Measurements from ENCODE around the gene USP34. TPM values are rescaled to one million over a fixed set of nuclear protein-coding genes. Genes with fewer than 3 reads are reported as not detected.
"Not testable (repeated sequence)": the region's sequence is repeated elsewhere in the genome, so short reads cannot be mapped to it uniquely, and the experiment has no call there.

Gene USP34
- total and polyA plus RNA-seq, 2 of the 8 experiments (the other 6 are each of a cell fraction or from before 2014, with no cell fraction given) = 56.7 to 91.7 TPM

DNA sequence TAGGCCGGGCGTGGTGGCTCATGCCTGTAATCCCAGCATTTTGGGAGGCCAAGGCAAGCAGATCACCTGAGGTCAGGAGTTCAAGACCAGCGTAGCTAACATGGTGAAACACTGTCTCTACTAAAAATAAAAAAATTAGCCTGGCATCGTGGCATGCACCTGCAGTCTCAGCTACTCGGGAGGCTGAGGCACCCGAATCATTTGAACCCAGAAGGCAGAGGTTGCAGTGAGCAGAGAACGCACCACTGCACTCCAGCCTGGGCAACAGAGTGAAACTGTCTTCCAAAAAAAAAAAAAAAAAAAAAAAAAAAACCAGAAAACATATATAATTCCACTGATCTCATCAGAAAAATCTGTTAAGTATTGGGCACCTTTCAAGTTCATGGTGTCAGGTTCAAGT lies 23.9 kb downstream of the USP34 start:
- not testable (repeated sequence) for H3K27ac ChIP-seq (ENCODE audit: low read depth, low read length); H2BK20ac ChIP-seq (ENCODE audit: low read length); H2BK5ac ChIP-seq (ENCODE audit: low read depth, low read length); H3K56ac ChIP-seq (replicated peaks; ENCODE audit: insufficient read length, low read depth, low read length); H3K4me2 ChIP-seq (ENCODE audit: insufficient read depth in 1 of 2, low read depth in 2 of 2, low read length in 2 of 2); FAIRE-seq; H2AFZ ChIP-seq (ENCODE audit: low read length); H3K79me1 ChIP-seq (ENCODE audit: low read depth, low read length); H3K4me3 ChIP-seq (ENCODE audit: extremely low read depth in 1 of 4, insufficient read depth in 2 of 4, low read depth in 3 of 4, low read length in 4 of 4); H2BK120ac ChIP-seq (replicated peaks; ENCODE audit: low read depth, low read length); H3K4me1 ChIP-seq (replicated peaks in 1 of 4; ENCODE audit: control insufficient read depth in 3 of 4, insufficient read depth in 4 of 4, low read length in 3 of 4); H2AK5ac ChIP-seq (ENCODE audit: low read depth, low read length); H3K27me3 ChIP-seq (replicated peaks in 1 of 4; ENCODE audit: control insufficient read depth in 3 of 4, extremely low read depth in 1 of 4, insufficient read depth in 3 of 4, low read length in 3 of 4); H4K91ac ChIP-seq (replicated peaks; ENCODE audit: insufficient read length, low read length); H2BK12ac ChIP-seq (ENCODE audit: low read depth, low read length); H3K9ac ChIP-seq (replicated peaks in 1 of 4; ENCODE audit: extremely low read depth in 1 of 4, low read depth in 3 of 4, low read length in 3 of 4); H3K18ac ChIP-seq (ENCODE audit: extremely low read depth, low read length); H3K23ac ChIP-seq (ENCODE audit: insufficient read length); DNase-seq (ENCODE audit: low read depth in 1 of 2, low spot score in 2 of 2); H3K9me3 ChIP-seq (ENCODE audit: insufficient read depth in 2 of 2, low read depth in 1 of 2, low read length in 1 of 2); H2BK15ac ChIP-seq (ENCODE audit: low read length); H4K8ac ChIP-seq (ENCODE audit: extremely low read depth, insufficient read depth, low read length); H3K23me2 ChIP-seq (ENCODE audit: low read depth, low read length); H4K5ac ChIP-seq (ENCODE audit: insufficient read length, low read depth, low read length); H3K4ac ChIP-seq (replicated peaks; ENCODE audit: insufficient read length, low read depth, low read length); H3K14ac ChIP-seq (ENCODE audit: insufficient read length); H3K36me3 ChIP-seq (ENCODE audit: control insufficient read depth in 2 of 4, insufficient read depth in 4 of 4, low read length in 3 of 4)
- Histone ChIP-seq H4K20me1 (replicated peaks in 1 of 2; ENCODE audit: control insufficient read depth in 1 of 2, insufficient read depth in 2 of 2, low read length in 2 of 2) (peaks cover 7 to 13% of the 10 kb centered on the region in 2 experiments), H3K79me2 (ENCODE audit: control insufficient read depth in 1 of 2, insufficient read depth in 2 of 2, low read length in 2 of 2) (peaks cover 16 to 97% of the 10 kb centered on the region in 2 experiments)
- WGBS, 2 experiments (ENCODE audit: extremely low coverage in 1 of 2, insufficient coverage in 1 of 2, insufficient read length in 1 of 2, insufficient replicate concordance in 2 of 2, low coverage in 1 of 2, low lambda C conversion rate in 2 of 2, missing lambda C conversion rate in 1 of 2) = 95% methylated on average over 7 of the region's 7 CpGs; no CpG with 5 or more reads in 1 of the 2 experiments
- POLR2A ChIA-PET (ENCODE audit: partially characterized antibody) = interaction anchor here (1.1 kb wide), 1 partner anchor 26 kb away, joined by 3 read pairs; no protein-coding TSS in a partner anchor
- CTCF ChIA-PET (ENCODE audit: partially characterized antibody) = interaction anchor here (0.6 to 1.2 kb wide), 2 partner anchors 20 to 45 kb away, joined by 3 to 6 read pairs; no protein-coding TSS in a partner anchor

All from H1 (cell line).